ENCODE data around the gene CABP4.

Gene CABP4

GRCh38 chr11:67434395-67434881, 20.7 kb upstream of the CABP4 start:
- Histone ChIP-seq H3K36me3 (ENCODE audit: insufficient read depth) (no peaks in the 10 kb centered on the region), H3K4me1 (ENCODE audit: low read depth, poor library complexity, severe bottlenecking) (peaks cover 4% of the 10 kb centered on the region), H4K20me1 (ENCODE audit: insufficient read depth) (no peaks in the 10 kb centered on the region), H3K9ac (no peak overlapping the region), H3K27ac (no peak overlapping the region), H3K79me2 (ENCODE audit: insufficient read depth, low read depth) (peaks cover 9% of the 10 kb centered on the region), H3K4me3 (IDR thresholded peaks at IDR 0.05; ENCODE audit: insufficient read depth, low read depth, low read length) (no peak overlapping the region), H3K27me3 (ENCODE audit: insufficient read depth, low read depth) (no peaks in the 10 kb centered on the region), H3K4me2 (no peak overlapping the region), H2AFZ (ENCODE audit: low read depth) (no peak overlapping the region)
- TF ChIP-seq, protein P1, sequence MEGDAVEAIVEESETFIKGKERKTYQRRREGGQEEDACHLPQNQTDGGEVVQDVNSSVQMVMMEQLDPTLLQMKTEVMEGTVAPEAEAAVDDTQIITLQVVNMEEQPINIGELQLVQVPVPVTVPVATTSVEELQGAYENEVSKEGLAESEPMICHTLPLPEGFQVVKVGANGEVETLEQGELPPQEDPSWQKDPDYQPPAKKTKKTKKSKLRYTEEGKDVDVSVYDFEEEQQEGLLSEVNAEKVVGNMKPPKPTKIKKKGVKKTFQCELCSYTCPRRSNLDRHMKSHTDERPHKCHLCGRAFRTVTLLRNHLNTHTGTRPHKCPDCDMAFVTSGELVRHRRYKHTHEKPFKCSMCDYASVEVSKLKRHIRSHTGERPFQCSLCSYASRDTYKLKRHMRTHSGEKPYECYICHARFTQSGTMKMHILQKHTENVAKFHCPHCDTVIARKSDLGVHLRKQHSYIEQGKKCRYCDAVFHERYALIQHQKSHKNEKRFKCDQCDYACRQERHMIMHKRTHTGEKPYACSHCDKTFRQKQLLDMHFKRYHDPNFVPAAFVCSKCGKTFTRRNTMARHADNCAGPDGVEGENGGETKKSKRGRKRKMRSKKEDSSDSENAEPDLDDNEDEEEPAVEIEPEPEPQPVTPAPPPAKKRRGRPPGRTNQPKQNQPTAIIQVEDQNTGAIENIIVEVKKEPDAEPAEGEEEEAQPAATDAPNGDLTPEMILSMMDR (conservative IDR thresholded peaks at IDR 0.05; ENCODE audit: low read depth, low read length): no peak

DNA sequence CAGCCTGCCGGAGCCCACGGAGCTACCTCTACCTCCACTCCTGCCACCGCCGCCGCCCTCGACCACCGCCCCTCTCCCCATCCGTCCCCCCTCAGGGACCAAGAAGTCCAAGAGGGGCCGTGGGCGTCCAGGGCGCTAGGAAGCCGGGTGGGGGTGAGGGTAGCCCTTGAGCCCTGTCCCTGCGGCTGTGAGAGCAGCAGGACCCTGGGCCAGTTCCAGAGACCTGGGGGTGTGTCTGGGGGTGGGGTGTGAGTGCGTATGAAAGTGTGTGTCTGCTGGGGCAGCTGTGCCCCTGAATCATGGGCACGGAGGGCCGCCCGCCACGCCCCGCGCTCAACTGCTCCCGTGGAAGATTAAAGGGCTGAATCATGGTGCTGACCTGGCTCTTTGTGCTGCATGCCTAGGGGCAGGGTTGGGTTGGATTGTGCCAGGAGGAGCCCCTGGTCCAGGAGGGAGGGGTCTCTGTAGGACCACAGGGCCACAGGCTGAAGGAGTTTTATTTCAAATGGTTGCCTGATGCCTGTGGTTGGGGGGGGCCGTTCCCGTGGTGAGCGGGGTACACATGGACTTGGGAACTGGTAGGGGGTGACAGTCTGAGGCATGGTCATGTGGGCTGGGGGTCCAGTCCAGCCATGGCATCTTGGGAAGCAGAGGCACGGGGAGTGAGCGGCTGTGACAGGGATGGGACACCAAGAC, 20.0 kb upstream of the CABP4 start:
- H3K27ac ChIP-seq: no peak overlapping the region
- H3K9ac ChIP-seq: no peak overlapping the region
- no peaks in the 10 kb centered on the region for H3K36me3 ChIP-seq (ENCODE audit: insufficient read depth)
- H3K4me3 ChIP-seq (IDR thresholded peaks at IDR 0.05; ENCODE audit: insufficient read depth, low read depth, low read length): no peak overlapping the region
- H3K4me2 ChIP-seq: no peak overlapping the region
- H3K79me2 ChIP-seq (ENCODE audit: insufficient read depth, low read depth): peaks cover 2% of the 10 kb centered on the region; the same call in 1 of the 2 replicates
- TF ChIP-seq, protein P1 (conservative IDR thresholded peaks at IDR 0.05; ENCODE audit: low read depth, low read length): no peak
- no peaks in the 10 kb centered on the region for H3K4me1 ChIP-seq (ENCODE audit: low read depth, poor library complexity, severe bottlenecking)
- H4K20me1 ChIP-seq (ENCODE audit: insufficient read depth): no peaks in the 10 kb centered on the region
- H3K27me3 ChIP-seq (ENCODE audit: insufficient read depth, low read depth): no peaks in the 10 kb centered on the region
- no peak overlapping the region for H2AFZ ChIP-seq (ENCODE audit: low read depth)

- no peak overlapping the region for H3K4me2 ChIP-seq
- H3K36me3 ChIP-seq (ENCODE audit: insufficient read depth): no peaks in the 10 kb centered on the region
Observed at GRCh38 chr11:67435727-67436458, 19.3 kb upstream of the CABP4 start.

GRCh38 chr11:67436459-67437081, 18.6 kb upstream of the CABP4 start:
- Histone ChIP-seq H3K27me3 (ENCODE audit: insufficient read depth, low read depth) (no peaks in the 10 kb centered on the region), H3K27ac (no peak overlapping the region), H2AFZ (ENCODE audit: low read depth) (no peak overlapping the region), H3K4me1 (ENCODE audit: low read depth, poor library complexity, severe bottlenecking) (no peaks in the 10 kb centered on the region), H3K9ac (no peak overlapping the region), H3K36me3 (ENCODE audit: insufficient read depth) (no peaks in the 10 kb centered on the region), H3K4me2 (no peak overlapping the region), H3K79me2 (ENCODE audit: insufficient read depth, low read depth) (no peaks in the 10 kb centered on the region), H4K20me1 (ENCODE audit: insufficient read depth) (no peaks in the 10 kb centered on the region), H3K4me3 (IDR thresholded peaks at IDR 0.05; ENCODE audit: insufficient read depth, low read depth, low read length) (no peak overlapping the region)
- TF ChIP-seq, protein P1 (conservative IDR thresholded peaks at IDR 0.05; ENCODE audit: low read depth, low read length): no peak

More at GRCh38 chr11:67435727-67436458, 19.3 kb upstream of the CABP4 start:
- no peak overlapping the region for H3K9ac ChIP-seq
- no peak overlapping the region for H3K4me3 ChIP-seq (IDR thresholded peaks at IDR 0.05; ENCODE audit: insufficient read depth, low read depth, low read length)
- H3K79me2 ChIP-seq (ENCODE audit: insufficient read depth, low read depth): no peaks in the 10 kb centered on the region
- H2AFZ ChIP-seq (ENCODE audit: low read depth): no peak overlapping the region
- H3K27ac ChIP-seq: no peak overlapping the region
- no peaks in the 10 kb centered on the region for H4K20me1 ChIP-seq (ENCODE audit: insufficient read depth)
- no peaks in the 10 kb centered on the region for H3K4me1 ChIP-seq (ENCODE audit: low read depth, poor library complexity, severe bottlenecking)
- TF ChIP-seq, protein P1 (conservative IDR thresholded peaks at IDR 0.05; ENCODE audit: low read depth, low read length): no peak
- H3K27me3 ChIP-seq (ENCODE audit: insufficient read depth, low read depth): no peaks in the 10 kb centered on the region

All from KMS-11 (cell line).